Measurements from ENCODE around the gene ARID1B. TPM values are rescaled to one million over a fixed set of nuclear protein-coding genes. Genes with fewer than 3 reads are reported as not detected.

The ARID1B gene
- total RNA-seq, 1 experiment from 2014 or later = 35.6 TPM

GRCh38 chr6:156889469-156889868 lies 112.3 kb downstream of the ARID1B start:
- RAD21 ChIA-PET (ENCODE audit: low non-redundant PET in 1 of 2, low total read pairs in 2 of 2, uncharacterized antibody in 2 of 2, unreplicated experiment in 2 of 2) = no interaction called here
- BruUV-seq (replicated peaks) = no TSS peak
- H3K79me2 ChIP-seq (ENCODE audit: insufficient read depth, low read length) = peaks cover 29% of the 10 kb centered on the region

More at GRCh38 chr6:156889469-156889868, 112.3 kb downstream of the ARID1B start:
- no peak for TF ChIP-seq JUND (IDR thresholded peaks at IDR 0.05)
- no peak for TF ChIP-seq SP1 (IDR thresholded peaks at IDR 0.05; ENCODE audit: low read depth)
- no peak for TF ChIP-seq ZBTB33 (IDR thresholded peaks at IDR 0.05; ENCODE audit: extremely low read depth, insufficient replicate concordance, low read length)
- TF ChIP-seq MAX (IDR thresholded peaks at IDR 0.05) = no peak
- no peak for TF ChIP-seq ZNF274 (IDR thresholded peaks at IDR 0.05; ENCODE audit: low read depth, low read length)
- TF ChIP-seq REST (IDR thresholded peaks at IDR 0.05; ENCODE audit: low read depth) = no peak
- no peak for TF ChIP-seq ELF1 (IDR thresholded peaks at IDR 0.05; ENCODE audit: borderline replicate concordance, low read depth)
- TF ChIP-seq EGR1 (IDR thresholded peaks at IDR 0.05; ENCODE audit: low read depth) = no peak
- TF ChIP-seq SRF (IDR thresholded peaks at IDR 0.05; ENCODE audit: low read depth) = no peak
- no peak for TF ChIP-seq EZH2 (IDR thresholded peaks at IDR 0.05)
- TF ChIP-seq CBX3 (IDR thresholded peaks at IDR 0.05; ENCODE audit: low read depth) = no peak
- no peak for TF ChIP-seq FOSL1 (IDR thresholded peaks at IDR 0.05; ENCODE audit: low read depth)
- TF ChIP-seq SIN3A (IDR thresholded peaks at IDR 0.05; ENCODE audit: low read depth) = no peak
- TF ChIP-seq CTCF (IDR thresholded peaks at IDR 0.05 in 2 of 3, conservative IDR thresholded peaks at IDR 0.05 in 1 of 3; ENCODE audit: borderline replicate concordance in 1 of 3, insufficient read depth in 1 of 3, low read depth in 2 of 3, low read length in 2 of 3) = no peak
- TF ChIP-seq ATF3 (IDR thresholded peaks at IDR 0.05) = no peak
- no peak for TF ChIP-seq TCF7L2 (IDR thresholded peaks at IDR 0.05; ENCODE audit: borderline replicate concordance, extremely low read depth, insufficient read depth, insufficient read length)
- TF ChIP-seq CEBPB (IDR thresholded peaks at IDR 0.05; ENCODE audit: low read depth) = no peak
- no peak for TF ChIP-seq ZFX (IDR thresholded peaks at IDR 0.05)
- H2AFZ ChIP-seq (ENCODE audit: low read depth, low read length, poor library complexity, severe bottlenecking) = no peak overlapping the region
- no peak overlapping the region for H3K9ac ChIP-seq (ENCODE audit: low read length)
- no peaks in the 10 kb centered on the region for H3K27me3 ChIP-seq (ENCODE audit: insufficient read depth, low read length)
- H3K27ac ChIP-seq (ENCODE audit: low read depth, low read length) = no peak overlapping the region
- ATAC-seq = no peak
- no peaks in the 10 kb centered on the region for H3K4me1 ChIP-seq (ENCODE audit: control insufficient read depth in 1 of 2, insufficient read depth in 2 of 2, low read length in 2 of 2)
- DNase-seq (ENCODE audit: low read depth, low spot score) = no peak
- H3K4me2 ChIP-seq (ENCODE audit: low read length) = no peak overlapping the region
- H3K36me3 ChIP-seq (ENCODE audit: control insufficient read depth in 1 of 2, insufficient read depth in 2 of 2, low read length in 2 of 2) = no peaks in the 10 kb centered on the region
- no peak overlapping the region for H3K4me3 ChIP-seq (replicated peaks in 1 of 2; ENCODE audit: low read depth in 1 of 2, low read length in 2 of 2)
- CTCF ChIA-PET = no interaction called here
- POLR2A ChIA-PET = no interaction called here
- no peaks in the 10 kb centered on the region for H4K20me1 ChIP-seq (ENCODE audit: insufficient read depth)
- H3K9me2 ChIP-seq (ENCODE audit: insufficient read depth) = no peaks in the 10 kb centered on the region
- intact Hi-C loops (cut with micrococcal nuclease) = loop anchor here (10.0 kb wide), 1 partner anchor 325 kb away; no protein-coding TSS in a partner anchor
- no peaks in the 10 kb centered on the region for H3K9me3 ChIP-seq (ENCODE audit: control insufficient read depth in 1 of 2, insufficient read depth in 1 of 2, low read depth in 1 of 2, low read length in 2 of 2)
